ENCODE measurements around the gene PRMT5. TPM values are rescaled to one million over a fixed set of nuclear protein-coding genes. Genes with fewer than 3 reads are reported as not detected.

The PRMT5 gene
- total RNA-seq, 2 experiments from 2014 or later, result 107 to 116 TPM

DNA sequence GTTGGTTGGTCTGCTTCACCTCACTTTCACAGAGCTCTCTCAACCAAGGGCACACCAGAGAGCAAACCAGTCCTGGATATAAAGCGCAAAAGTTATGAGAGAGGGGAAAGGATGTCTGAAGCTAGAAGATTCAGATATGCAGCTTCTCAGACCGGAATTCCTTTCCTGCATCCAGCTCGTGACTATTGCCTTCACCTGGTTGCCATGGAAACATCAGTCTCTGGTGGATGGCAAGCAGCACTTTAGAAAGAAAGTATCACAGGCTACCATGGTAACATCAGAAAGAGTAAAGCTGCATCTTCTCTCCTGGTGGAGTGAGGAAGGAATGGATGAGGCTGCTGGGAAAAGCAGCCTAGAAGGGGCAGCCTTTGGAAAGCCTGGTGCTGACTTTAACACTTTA, 32.4 kb downstream of the PRMT5 start:
- ChIA-PET POLR2A (interaction anchor here (1.2 to 1.6 kb wide), 2 partner anchors 10 to 35 kb away, joined by 3 to 7 read pairs; no protein-coding TSS in a partner anchor), CTCF (interaction anchor here (0.8 to 2.5 kb wide), 8 partner anchors 11 to 340 kb away, joined by 3 to 34 read pairs (median 5); partner anchors contain the start of genes LRP10 and REM2)
- Mint-ChIP-seq H3K27ac (no peak overlapping the region), H3K36me3 (ENCODE audit: low read depth) (peaks cover 11% of the 10 kb centered on the region), H3K4me1 (ENCODE audit: low read depth) (peaks cover 13% of the 10 kb centered on the region), H3K27me3 (no peaks in the 10 kb centered on the region), H3K9me3 (no peaks in the 10 kb centered on the region), H3K4me3 (no peak overlapping the region)
- no peak for DNase-seq
- intact Hi-C loops (cut with micrococcal nuclease), result no loop called here
- no peak for ATAC-seq
- TF ChIP-seq, protein P1, sequence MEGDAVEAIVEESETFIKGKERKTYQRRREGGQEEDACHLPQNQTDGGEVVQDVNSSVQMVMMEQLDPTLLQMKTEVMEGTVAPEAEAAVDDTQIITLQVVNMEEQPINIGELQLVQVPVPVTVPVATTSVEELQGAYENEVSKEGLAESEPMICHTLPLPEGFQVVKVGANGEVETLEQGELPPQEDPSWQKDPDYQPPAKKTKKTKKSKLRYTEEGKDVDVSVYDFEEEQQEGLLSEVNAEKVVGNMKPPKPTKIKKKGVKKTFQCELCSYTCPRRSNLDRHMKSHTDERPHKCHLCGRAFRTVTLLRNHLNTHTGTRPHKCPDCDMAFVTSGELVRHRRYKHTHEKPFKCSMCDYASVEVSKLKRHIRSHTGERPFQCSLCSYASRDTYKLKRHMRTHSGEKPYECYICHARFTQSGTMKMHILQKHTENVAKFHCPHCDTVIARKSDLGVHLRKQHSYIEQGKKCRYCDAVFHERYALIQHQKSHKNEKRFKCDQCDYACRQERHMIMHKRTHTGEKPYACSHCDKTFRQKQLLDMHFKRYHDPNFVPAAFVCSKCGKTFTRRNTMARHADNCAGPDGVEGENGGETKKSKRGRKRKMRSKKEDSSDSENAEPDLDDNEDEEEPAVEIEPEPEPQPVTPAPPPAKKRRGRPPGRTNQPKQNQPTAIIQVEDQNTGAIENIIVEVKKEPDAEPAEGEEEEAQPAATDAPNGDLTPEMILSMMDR (IDR thresholded peaks at IDR 0.05), result no peak

DNA sequence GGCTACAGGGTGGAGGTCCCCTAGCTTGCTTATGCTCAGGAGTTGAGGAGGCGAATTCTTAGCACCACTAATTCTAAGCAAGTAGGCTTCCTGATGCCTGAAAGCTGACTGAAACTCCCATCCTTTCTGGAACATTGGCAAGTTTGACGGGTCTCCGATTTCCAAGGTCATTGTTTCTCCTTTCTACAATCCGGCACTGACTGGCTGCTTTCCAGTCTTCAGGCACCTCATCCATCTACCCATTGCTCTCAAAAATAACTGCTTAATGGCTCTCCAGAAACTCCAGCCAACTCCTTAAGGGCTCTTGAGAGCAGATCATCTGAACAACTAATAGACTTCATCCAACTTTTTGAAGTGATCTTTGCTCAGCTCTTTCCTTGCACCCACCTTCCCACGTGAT, 32.8 kb downstream of the PRMT5 start:
- ATAC-seq (no peak), DNase-seq (no peak)
- TF ChIP-seq, protein P1 (IDR thresholded peaks at IDR 0.05), result no peak
- Mint-ChIP-seq H3K27me3 (no peaks in the 10 kb centered on the region), H3K27ac (no peak overlapping the region), H3K4me3 (no peak overlapping the region), H3K4me1 (ENCODE audit: low read depth) (peaks cover 13% of the 10 kb centered on the region), H3K9me3 (no peaks in the 10 kb centered on the region), H3K36me3 (ENCODE audit: low read depth) (peaks cover 8% of the 10 kb centered on the region)
- intact Hi-C loops (cut with micrococcal nuclease), result no loop called here
- POLR2A ChIA-PET, result interaction anchor here (1.2 to 1.6 kb wide), 2 partner anchors 9 to 35 kb away, joined by 3 to 7 read pairs; no protein-coding TSS in a partner anchor
- CTCF ChIA-PET, result interaction anchor here (0.8 to 2.5 kb wide), 8 partner anchors 10 to 326 kb away, joined by 3 to 34 read pairs (median 6); partner anchors contain the start of gene LRP10

DNA sequence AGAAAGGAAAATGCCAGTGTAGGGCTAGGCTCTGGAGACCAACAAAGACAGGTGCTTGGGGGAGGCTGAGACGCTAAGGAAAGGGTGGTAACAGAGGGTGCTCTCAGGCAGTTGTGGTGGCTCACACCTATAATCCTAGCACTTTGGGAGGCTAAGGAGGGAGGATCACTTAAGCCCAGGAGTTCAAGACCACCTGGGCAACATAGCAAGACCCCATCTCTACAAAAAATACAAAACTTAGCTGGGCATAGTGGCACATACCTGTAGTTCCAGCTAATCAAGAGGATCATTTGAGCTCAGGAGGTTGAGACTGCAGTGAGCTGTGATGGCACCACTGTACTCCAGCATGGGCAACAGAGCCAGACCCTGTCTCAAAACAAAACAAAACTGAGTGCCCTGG, 33.8 kb downstream of the PRMT5 start:
- CTCF ChIA-PET, result interaction anchor here (1.1 to 2.5 kb wide), 7 partner anchors 9 to 242 kb away, joined by 3 to 34 read pairs (median 6); partner anchors contain the start of gene LRP10
- peaks cover 3% of the 10 kb centered on the region for H3K36me3 Mint-ChIP-seq (ENCODE audit: low read depth)
- POLR2A ChIA-PET, result no interaction called here

DNA sequence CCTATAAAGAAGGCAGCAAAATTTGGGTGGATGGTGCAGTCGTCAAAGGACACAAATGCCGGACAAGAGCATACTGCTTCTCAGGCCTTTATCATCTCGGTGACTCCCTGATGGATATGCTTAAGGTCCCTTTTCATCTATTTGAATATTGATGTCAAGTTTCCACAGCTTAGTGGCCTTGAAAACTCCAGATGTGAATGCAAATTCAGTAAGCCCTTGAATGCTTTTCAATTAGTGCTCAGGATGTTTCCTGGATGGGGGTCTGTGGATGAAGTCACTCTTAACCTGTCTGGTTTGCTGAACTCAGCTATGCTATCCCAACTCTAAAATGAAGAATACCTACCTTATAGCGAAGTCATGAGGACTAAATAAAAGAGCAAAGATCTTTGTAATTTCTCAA, 35.5 kb downstream of the PRMT5 start:
- TF ChIP-seq, protein P1 (IDR thresholded peaks at IDR 0.05), result no peak
- Mint-ChIP-seq H3K27me3 (no peaks in the 10 kb centered on the region), H3K27ac (no peak overlapping the region), H3K9me3 (no peaks in the 10 kb centered on the region), H3K36me3 (ENCODE audit: low read depth) (peaks cover 2% of the 10 kb centered on the region), H3K4me3 (no peak overlapping the region), H3K4me1 (ENCODE audit: low read depth) (peaks cover 12% of the 10 kb centered on the region)
- POLR2A ChIA-PET, result interaction anchor here (0.6 kb wide), 1 partner anchor 63 kb away, joined by 3 read pairs; the partner anchor contains the start of gene HAUS4
- DNase-seq (no peak), ATAC-seq (no peak)
- CTCF ChIA-PET, result interaction anchor here (1.2 to 2.0 kb wide), 6 partner anchors 11 to 178 kb away, joined by 3 to 6 read pairs (median 4); partner anchors contain the start of genes PRMT5, RBM23 and REM2
- intact Hi-C loops (cut with micrococcal nuclease), result no loop called here

More for the DNA sequence above, 33.8 kb downstream of the PRMT5 start:
- H3K4me3 Mint-ChIP-seq, result no peak overlapping the region
- H3K27me3 Mint-ChIP-seq, result no peaks in the 10 kb centered on the region
- H3K9me3 Mint-ChIP-seq, result no peaks in the 10 kb centered on the region
- TF ChIP-seq, protein P1 (IDR thresholded peaks at IDR 0.05), result no peak
- DNase-seq, result no peak
- H3K27ac Mint-ChIP-seq, result no peak overlapping the region
- no peak for ATAC-seq
- intact Hi-C loops (cut with micrococcal nuclease), result no loop called here
- peaks cover 11% of the 10 kb centered on the region for H3K4me1 Mint-ChIP-seq (ENCODE audit: low read depth)

DNA sequence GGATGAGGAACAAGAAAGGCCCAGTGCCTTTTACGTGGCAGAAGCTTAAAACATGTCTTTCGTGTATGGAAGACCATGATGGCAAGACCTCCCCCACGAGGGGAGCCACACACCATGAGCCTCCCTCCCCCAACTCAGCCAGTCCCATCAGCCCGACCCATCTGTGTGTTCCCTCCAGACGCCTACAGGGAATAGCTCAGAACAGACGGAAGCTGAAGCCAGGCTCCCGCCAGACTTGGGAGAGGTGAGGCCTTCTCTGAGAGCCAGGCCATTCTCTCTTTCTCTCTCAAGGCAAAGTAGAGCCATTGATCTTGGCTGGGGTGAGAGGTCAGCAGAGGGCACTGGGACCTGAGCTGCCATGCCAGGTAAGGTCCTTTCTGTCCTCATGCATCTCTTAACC, 36.7 kb downstream of the PRMT5 start:
- no peak overlapping the region for H3K27ac Mint-ChIP-seq
- no peak for DNase-seq
- no peaks in the 10 kb centered on the region for H3K9me3 Mint-ChIP-seq
- no peak overlapping the region for H3K4me3 Mint-ChIP-seq
- ChIA-PET CTCF (interaction anchor here (0.5 to 14.8 kb wide), 6 partner anchors 9 to 250 kb away, joined by 3 to 187 read pairs (median 3); partner anchors contain the start of gene LRP10), POLR2A (no interaction called here)
- no peak for ATAC-seq
- intact Hi-C loops (cut with micrococcal nuclease), result no loop called here
- peaks cover 15% of the 10 kb centered on the region for H3K4me1 Mint-ChIP-seq (ENCODE audit: low read depth)
- TF ChIP-seq, protein P1 (IDR thresholded peaks at IDR 0.05), result no peak
- peaks cover under 1% of the 10 kb centered on the region for H3K36me3 Mint-ChIP-seq (ENCODE audit: low read depth)
- no peaks in the 10 kb centered on the region for H3K27me3 Mint-ChIP-seq

Measured in activated CD8-positive, alpha-beta T cell treated with anti-CD3 and anti-CD28 coated beads for 36 hours (primary cell).